ENCODE results near the gene BAIAP2.
A peak's percentile ranks its signal among the peaks of the same experiment; 100 is the strongest.

Gene BAIAP2

DNA sequence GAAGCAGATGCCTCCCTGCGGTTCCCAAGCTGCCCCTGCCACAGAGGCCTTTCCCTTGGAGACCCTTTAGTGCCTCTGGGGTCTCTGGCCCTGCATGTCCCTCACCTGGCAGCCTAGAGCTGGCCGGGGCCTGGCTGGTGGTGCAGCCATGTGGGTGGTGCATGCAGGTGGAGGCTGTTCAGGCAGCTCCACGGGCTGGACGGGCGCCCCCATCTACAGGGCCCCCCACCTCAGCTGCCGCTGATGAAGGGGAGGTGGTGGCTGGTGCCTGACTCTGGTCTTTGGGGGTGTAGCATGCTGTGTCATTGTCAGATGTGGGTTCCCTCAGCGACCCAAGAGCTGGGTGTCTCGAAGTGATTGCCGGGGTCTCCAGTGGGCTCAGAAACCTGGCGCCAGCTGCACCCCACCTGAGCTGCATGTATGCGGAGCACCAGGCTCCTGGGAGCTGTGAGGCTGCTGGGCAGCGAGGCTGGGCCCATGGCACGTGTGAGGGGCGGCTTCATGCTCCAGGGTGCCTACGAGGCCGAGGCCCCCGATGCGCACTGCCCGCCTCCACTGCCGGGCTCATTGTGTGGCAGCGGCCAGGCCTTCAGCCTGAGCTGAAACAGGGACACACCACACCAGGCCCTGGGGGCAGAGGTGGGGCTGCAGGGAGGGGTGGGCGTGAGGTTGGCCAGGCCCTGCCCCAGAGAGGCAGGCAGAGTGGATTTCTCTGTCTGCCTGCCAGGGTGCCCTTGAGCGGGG lies 57.0 kb downstream of the BAIAP2 start:
- DNase-seq: no peak

DNA sequence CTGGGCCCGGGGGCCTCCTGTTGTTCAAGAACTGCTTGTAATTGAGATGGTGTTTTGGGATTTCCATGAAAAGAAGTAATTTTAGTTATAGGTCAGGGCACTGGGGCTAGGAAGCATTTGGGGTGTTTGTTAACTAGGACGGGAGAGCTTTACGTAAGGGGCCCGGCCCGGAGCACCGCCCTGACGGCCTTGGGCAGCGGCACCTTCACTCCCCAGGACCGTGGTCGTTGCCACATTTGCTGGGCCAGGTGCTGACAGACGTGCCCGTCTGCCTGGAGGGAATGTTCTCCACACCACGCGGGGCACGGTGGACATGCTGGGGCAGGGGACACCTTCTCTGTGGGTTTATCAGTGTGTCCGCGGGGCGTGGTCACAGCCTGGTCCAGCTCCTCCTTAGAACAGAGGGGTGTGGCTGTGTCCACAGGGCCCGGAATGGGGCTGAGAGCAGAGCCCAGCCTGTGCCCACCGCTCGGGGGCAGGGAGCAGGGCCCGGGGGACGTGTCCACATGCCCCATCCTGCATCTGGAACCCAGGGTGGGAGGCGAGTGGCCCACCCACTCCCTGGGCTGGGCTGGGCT lies 57.7 kb downstream of the BAIAP2 start:
- no peak for DNase-seq

DNA sequence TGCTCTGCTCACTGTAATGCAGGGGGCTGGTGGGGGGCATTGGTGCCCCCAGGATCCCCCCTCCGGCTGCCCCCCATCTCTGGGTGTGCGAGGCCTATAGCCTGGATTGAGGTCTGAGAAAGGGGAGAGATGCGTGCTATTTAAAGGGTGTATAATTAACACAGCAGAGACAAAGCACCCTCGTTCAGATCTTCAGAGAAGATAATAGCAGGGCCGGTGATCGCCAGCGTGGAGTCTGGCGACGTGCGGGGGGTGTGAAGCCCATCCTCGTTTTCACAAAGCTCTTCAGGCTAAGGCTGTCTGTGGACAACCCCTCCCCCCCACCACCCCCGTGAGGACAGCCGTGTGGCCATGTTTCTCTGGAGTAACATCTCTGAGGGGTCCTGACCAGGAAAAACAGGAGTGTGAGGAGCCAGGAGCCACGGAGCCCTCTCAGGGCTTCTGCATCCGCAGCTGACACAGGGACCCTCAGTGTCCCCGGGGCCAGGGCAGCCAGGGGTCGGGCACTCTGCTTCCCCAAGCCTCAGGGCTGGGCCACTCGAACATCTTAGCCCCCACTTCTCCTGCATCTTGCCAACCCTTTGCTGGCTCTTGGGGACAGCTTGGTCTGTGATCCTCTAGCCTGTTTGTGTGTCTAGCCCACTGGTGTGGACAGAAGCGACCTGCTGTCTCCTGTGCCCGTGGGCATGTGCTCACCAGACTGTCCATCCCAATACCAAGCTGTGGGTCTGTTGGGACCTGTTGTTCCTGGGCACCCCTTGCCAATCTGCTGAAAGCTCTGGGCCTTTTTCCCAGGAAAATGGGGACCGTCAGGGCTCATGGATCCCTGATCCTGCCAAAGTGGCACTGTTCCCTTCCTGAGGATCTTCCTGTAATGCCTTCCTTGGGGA lies 58.9 kb downstream of the BAIAP2 start:
- DNase-seq: no peak

DNA sequence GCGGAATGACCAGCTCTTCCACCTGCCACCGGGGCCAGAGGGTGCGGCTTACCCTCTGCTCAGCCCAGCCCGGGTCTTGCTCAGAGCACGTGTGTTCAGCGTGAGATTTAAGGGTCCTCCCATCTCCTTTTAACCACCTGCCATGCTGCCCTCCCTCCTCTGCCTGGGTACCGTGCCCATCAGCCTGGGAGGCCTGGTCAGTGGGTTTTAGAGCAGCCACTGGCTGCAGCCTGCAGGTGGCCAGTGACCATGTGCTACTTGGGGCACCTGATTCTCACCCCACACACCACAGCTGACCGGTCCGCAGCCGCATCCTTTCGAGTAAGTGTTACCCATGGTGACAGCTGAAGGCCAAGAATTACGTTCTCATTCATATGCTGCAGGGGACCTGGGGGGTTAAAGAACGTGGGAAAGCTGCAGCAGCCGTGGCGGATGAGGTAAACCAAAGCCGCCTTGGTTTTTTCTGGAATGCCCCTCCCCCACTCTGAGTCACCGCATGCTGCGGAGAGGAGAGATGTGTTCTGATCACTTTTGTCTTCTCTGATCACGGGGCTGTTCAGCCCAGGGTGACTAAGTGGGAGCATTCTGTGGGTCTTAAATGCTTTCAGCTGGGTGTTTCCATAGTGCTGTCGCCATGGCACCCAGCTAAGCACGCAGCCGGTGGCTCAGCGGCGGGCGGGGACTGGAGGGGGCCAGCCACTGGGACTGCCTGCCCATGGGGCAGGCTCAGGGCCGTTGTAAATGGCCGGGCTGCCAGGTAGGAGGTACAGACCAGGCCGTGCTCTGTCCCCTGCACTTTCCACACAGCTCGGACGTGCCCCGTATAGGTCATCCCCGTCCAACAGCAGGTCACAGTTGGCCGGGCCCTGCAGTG lies 59.8 kb downstream of the BAIAP2 start:
- peak; percentile 88 for DNase-seq

DNA sequence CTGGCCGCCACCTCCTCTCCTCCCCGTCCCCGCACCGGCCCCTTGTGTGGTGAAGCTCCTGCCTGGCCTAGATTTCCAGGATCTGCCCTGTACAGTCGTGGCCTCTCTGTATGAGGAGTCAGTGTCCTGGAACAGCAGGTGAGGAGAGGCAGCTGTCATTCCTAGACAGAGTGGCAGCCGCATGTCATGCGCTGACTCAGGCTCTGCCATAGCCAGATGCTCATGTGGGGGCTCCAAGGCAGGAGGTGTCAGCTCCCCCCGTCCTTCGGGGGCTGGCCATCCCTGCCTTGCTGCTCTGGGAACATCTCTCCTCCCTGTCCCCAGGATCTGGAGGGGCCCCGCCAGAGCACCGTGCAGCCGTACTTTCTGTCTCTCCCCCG lies 60.4 kb downstream of the BAIAP2 start:
- peak; percentile 19 for DNase-seq

DNA sequence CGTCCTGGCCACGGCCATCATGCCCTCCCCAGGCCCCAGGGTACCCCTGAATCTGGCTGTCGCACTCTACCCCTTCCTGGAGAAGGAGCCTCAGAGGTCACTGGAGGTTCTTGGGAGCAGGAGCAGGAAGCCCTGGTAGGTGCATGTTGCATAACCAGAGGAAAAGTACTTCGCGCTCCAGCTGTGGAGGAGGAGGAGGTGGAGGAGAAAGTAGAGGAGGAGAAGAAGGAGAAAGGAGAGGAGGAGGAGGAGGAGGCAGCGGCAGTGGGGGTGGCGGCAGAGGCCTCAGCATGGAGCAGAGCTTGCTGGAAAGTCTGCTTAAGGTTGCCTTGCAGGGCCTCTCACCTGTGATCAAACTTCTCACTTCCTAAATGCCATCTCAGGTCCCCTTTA lies 61.8 kb downstream of the BAIAP2 start:
- no peak for DNase-seq

DNA sequence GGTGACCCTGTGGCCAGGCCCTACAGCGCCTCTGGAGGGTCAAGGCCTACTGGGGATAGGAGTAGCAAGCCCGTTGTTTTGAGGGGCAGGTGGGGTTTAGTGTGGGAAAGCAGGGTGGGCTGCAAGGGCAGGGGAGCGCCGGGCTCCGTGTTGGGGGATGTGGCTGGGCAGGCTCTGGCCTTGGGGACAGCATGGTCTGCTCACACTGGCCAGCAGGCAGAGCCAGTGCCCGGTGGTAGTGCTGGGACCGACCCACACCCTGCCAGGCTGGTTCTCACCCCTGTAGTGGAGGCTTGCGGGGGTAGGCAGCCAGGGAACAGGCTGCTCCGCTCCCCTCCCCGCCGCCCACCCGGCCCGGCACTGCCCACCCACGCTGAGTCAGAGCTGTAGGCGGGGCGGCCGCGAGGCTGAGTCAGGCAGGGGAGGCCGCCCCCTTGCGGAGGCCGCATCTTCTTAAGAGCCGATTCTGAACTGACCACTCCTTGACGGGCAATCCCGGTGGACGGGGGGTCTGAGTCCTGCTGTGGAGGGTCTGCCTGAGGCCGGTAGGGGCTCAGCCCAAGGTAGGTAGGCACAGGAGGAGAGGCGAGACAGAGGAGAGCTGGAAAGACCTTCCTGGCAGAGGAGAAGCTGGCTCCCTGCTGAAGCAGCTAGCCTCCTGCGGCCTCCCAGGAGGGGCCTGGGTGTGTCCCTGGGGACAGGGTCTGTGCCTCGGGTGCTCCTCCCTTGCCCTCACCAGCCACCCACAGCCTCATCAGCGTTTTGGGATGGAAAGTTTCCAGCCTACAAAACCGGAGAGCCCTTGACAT lies 62.4 kb downstream of the BAIAP2 start:
- DNase-seq: peak; percentile 57

DNA sequence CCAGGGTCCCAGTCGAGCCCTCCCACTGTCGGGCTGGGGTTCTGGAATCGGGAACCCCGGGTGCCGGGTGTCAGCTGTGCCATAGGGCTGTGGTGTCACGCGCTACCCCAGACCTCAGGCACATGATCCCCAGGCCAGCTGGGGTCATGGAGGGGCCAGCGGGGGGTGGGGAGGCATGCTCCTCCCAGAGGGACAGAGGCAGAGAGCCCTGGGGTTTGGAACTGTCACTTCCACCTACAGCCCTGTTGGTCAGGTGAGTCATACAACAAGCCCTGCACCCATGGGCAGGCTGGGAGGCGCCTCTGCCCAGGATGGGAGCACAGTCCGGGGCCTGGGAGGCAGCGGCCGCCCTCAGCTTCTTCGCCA lies 63.0 kb downstream of the BAIAP2 start:
- DNase-seq: peak; percentile 23

DNA sequence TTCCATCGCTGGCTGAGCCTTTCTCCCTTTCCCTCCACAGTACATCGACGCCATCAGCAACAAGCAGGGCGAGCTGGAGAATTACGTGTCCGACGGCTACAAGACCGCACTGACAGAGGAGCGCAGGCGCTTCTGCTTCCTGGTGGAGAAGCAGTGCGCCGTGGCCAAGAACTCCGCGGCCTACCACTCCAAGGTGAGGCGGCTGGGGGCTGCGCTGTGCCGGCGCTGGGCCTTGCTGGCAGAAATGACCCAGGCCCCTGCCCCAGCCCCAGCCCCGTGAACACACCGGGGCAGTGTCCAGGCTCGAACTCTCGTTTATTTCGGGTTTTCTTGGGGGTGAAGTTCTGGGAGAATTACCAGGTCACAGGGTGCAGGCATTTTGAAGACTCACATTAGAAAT lies 64.9 kb downstream of the BAIAP2 start:
- DNase-seq: no peak

DNA sequence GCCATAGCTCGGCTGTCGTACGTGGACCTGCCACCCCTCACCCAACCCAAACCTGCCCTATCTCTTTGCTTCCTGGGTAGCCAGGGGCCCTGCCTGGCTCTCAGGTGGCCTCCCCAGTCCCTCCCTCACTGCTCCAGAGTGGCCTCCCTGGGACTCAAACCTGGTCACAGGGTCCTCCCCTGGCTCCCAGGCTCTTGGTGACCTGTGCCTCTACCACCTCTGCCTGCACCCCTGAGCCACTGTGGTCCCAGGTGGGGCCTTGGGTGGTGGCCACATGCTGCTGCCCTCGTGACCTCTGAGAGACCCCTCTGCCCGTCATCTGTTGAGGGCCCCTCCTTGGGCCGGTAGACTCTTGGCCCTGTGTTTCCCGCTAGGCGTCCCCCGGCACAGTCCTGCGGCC lies 65.7 kb downstream of the BAIAP2 start:
- DNase-seq: no peak

DNA sequence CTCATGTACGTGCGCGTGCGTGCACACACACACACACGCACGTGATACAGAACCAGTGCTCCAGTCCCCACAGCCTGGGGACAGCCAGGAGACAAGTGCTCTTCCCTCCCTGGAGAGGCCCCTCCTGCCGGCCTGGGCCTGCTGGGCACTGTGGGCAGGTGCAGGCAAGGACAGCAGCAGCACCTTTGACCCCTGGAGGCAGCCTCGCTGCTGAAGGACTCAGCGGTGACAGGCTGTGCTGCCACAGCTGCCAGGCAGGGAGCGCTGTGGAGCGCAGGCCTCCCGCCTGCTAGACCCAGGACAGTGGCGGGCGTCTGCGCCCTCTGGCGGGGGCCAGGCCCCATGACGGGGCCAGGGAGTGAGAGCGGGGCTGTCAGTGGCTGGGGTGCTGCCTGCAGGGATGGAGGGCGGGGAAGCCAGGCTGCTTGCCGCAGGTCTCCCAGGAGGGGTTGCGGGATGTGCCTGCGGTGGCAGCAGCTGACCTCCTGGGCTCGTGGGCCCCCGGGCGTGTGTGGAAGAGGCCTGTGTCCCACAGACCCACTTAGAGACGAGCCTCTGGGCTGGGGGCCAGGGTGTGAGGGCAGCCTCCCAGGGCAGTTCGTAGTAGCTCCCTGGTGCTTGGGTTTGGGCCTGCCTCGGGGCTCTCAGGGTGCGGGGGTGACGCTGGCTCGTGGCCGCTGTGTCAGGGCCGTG lies 66.8 kb downstream of the BAIAP2 start:
- peak; percentile 92 for DNase-seq

DNA sequence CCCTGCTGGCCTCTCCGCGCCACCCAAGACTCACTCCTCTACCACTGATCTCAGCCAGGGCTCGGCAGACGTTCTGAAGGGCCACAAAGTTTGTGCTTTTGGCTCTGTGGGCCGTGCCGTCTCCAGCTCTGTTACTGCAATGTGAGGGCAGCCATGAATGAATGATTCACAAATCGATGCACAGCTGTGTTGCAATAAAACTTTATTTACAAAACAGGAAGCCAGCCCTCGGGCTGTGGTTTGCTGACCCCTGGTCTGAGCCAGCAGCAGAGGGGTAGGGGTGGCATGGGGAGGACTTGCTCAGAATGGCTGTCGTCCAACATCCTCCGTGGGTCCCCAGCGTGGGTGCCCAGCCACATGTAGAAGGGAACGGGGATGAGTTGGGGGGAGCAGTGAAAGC lies 67.4 kb downstream of the BAIAP2 start:
- DNase-seq: no peak

DNA sequence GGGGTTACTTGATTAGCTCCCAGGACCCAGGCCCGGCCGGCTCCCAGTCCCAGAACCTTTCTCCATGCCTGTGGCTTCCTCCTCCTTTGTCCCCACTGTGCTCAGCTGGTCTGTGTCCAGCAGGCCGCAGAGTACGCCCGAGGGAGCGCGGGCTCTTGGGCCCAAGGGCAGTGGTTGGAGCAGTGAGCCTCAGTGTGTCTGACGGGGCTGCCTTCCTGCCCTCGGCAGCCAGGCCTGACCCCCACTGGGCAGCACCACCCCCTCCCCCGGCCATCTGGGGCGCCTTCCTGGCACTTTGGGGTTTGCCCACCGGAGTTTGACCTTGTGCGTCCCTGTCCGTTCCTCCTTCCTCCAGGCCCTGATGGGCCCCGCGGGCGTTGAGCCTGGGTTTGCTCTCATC lies 67.9 kb downstream of the BAIAP2 start:
- no peak for DNase-seq

DNA sequence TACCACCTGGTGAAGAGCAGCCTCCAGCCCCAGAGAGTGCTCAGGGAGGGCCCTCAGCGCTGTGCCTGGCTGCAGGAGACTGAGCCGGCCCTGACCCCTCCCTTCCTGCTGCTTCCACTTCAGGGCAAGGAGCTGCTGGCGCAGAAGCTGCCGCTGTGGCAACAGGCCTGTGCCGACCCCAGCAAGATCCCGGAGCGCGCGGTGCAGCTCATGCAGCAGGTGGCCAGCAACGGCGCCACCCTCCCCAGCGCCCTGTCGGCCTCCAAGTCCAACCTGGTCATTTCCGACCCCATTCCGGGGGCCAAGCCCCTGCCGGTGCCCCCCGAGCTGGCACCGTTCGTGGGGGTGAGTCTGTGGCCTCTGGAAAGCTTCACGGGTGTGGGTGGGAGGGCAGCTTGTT lies 68.4 kb downstream of the BAIAP2 start:
- no peak for DNase-seq

DNA sequence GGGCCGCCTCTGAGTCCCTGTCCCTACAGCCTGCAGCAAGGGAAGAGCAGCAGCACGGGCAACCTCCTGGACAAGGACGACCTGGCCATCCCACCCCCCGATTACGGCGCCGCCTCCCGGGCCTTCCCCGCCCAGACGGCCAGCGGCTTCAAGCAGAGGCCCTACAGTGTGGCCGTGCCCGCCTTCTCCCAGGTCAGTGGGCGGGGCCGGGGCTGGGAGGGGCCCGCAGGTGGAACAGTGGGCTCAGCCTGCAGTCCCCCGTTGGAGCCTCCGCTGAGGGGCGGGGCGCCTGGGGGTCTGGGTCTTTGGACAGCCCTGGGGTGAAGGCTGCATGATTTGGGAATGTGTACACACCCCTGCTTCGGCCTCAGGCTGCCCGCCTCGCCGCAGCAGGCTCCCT lies 71.8 kb downstream of the BAIAP2 start:
- DNase-seq: no peak

DNA sequence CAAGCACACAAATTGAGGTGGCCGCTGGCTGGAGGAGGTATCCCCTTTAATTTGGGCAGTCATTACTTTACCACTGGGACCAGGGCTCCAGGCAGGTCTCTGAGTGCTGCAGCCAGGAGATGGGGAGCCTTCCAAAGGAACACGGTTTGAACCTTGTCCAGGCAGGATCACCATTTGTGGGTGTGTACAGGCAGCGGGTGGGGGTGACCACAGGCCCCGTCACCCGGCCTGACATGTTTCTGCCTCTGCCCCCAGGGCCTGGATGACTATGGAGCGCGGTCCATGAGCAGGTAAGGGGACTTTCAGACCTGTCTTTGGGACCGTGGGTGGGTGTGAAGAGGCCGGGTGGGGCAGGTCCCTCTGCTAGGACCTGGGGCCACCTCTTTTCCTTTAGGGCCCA lies 73.3 kb downstream of the BAIAP2 start:
- DNase-seq: no peak

DNA sequence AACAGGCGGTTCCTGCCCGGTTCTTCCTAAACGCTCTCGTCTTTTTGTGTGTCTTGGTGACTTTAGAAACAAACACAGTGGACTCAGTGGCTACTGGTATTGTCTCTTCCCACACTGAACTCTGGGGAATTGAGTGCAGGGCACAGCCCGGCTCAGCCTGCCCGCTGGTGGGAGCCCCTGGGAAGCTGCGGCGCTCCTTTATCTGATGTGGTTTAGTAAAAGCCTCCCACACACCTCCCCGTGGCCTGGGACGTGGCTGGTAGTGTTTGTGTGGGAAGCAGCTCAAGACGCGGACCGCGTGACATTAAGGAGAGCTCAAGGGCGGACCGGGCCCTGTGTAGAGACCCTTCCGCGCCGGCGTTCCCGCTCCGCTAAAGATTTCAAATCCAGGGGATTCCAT lies 75.0 kb downstream of the BAIAP2 start:
- no peak for DNase-seq

DNA sequence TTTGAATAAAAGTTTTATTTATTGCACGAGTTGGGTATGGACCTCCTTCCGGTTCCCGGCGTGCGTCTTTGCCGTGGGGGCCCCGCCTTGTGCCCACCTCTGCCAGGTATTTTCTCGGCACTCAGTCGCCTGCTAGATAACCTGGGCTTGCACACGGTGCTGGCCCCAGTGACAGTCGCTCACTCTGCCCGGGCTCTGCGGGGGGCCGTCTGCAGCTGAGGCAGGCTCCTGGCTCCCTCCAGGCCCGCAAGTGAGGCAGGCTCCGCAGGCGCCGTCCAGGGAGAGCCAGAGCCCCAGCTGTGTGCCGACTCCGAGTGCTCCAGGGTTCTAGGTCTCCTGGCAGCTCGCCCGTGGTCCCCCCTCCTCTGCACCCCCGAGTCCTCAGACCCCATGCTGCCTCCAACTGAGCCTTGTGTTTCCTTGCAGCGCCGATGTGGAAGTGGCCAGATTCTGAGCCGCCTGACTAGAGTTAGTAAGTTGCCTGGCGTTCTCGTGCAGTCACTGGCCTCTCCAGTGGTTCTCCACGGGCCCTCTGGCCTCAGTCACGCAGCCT lies 75.6 kb downstream of the BAIAP2 start:
- DNase-seq: no peak

DNA sequence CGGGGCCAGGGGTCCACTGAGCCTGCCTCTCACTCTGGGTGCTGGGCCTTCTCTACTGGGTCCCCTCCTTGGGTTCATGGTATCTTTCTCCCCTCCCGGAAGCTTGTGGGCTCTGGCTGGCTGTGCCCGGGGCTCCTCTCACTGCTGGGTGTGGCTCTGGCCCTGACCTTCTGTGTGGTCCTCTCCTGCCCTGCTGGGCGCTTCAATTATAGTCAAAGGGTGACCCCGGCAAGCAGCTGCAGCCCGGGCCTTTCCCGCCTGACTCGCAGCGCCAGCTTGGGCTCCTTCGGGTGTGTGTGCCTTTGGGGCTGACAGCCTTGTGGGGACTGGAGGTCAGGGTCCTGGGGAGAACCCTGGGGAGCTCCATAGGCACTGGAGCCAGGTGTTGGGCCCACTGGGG lies 76.1 kb downstream of the BAIAP2 start:
- no peak for DNase-seq

DNA sequence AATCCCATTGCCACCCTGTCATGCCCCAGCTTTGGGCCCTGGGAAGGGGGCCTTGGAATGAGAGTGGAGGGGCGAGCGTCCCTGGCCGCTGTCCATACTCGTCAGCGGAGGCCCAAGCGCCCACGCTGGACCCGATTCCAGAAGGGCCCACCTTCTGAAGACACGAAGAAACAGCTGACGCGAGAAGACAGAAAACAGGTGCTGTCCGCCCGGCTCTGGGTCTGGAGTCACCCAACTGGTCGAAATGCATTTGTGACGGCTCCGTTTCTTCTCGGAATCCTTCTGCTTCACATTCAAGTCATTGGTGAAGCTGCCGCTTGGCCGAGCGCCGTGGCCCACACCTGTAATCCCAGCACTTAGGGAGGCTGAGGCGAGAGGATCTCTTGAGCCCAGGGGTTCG lies 77.5 kb downstream of the BAIAP2 start:
- no peak for DNase-seq

DNA sequence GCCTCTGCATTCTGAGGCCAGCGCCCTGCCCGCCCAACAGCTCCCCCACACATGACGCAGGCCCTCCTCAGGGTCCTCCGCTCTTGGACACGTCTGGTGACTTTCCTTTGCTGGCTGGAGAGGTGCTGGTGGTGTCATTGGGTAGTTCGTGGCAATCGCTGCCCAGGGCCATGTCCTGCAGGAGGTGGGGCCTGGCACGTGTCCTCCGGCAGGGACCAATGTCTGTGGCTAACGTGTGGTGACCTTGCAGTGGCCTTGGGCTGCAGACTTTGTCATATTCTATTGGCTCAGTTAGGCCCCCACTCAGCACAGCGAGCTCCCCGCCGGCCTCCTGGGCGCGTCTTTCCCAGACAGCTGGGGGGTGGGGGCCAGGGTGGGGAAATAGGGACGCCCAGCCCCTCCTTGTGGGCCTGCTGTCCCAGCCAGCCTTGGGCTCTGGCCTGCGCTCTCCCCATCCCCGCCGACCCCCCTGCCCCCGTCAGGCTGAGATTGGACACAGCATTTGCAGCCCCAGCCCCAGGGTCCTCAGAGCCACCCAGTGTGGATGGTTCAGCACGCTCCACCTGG lies 78.3 kb downstream of the BAIAP2 start:
- no peak for DNase-seq

Measured in activated CD4-positive, alpha-beta T cell treated with anti-CD3 and anti-CD28 coated beads for 48 hours (primary cell).